K562 (cell line): ENCODE results near the gene MVP. TPM values are rescaled to one million over a fixed set of nuclear protein-coding genes. Genes with fewer than 3 reads are reported as not detected.

Source experiments
- BRF2 ChIP-seq: IDR thresholded peaks from 3 replicates; pipeline ENCODE4 v1.6.1; 2011; ENCODE audit warnings: borderline replicate concordance, mild to moderate bottlenecking; ENCODE audit not compliant: insufficient read length, insufficient read depth
- GTF2F1 ChIP-seq: IDR thresholded peaks from 2 replicates; pipeline ENCODE4 v1.6.1; 2011; ENCODE audit warnings: low read depth, low read length, improper control_type of control experiment
- GTF3C2 ChIP-seq: IDR thresholded peaks from 3 replicates; pipeline ENCODE4 v1.6.1; 2011; ENCODE audit warnings: borderline replicate concordance, mild to moderate bottlenecking, moderate library complexity; ENCODE audit not compliant: insufficient read length; ENCODE audit errors: extremely low read depth
- HSF4 ChIP-seq: fragments of 250-450 bp; sonication (Bioruptor Pico); IDR thresholded peaks from 2 replicates; pipeline ENCODE4 v2.1.2; 2022; ENCODE audit warnings: mild to moderate bottlenecking, moderate library complexity, borderline replicate concordance
- MTA2 ChIP-seq: fragments of 450-650 bp; IDR thresholded peaks from 2 replicates; pipeline ENCODE4 v1.6.1; 2016; ENCODE audit warnings: low read depth
- MYNN ChIP-seq, 2 experiments: sonication (generic); formaldehyde crosslinking in 1 of 2; IDR thresholded peaks; 2 replicates each; pipeline versions ENCODE4 v1.5.0 to v1.6.1; 2016 to 2020; ENCODE audit warnings: antibody characterized with exemption in 1 of 2, missing genetic modification reagents in 1 of 2
- NCOR1 ChIP-seq: fragments of 450-650 bp; IDR thresholded peaks from 2 replicates; pipeline ENCODE4 v1.6.1; 2016; ENCODE audit warnings: mild to moderate bottlenecking, moderate library complexity
- NFIC ChIP-seq: fragments of 450-650 bp; IDR thresholded peaks from 2 replicates; pipeline ENCODE4 v1.6.1; 2017; ENCODE audit warnings: mild to moderate bottlenecking, inconsistent platforms
- NKRF ChIP-seq: fragments of 450-650 bp; IDR thresholded peaks from 2 replicates; pipeline ENCODE4 v1.6.1; 2016; ENCODE audit warnings: borderline replicate concordance
- POLR2B ChIP-seq: fragments of 450-650 bp; IDR thresholded peaks from 2 replicates; pipeline ENCODE4 v1.6.1; 2018; ENCODE audit warnings: low read depth; ENCODE audit not compliant: partially characterized antibody
- POU5F1 ChIP-seq: fragments of 150-350 bp; IDR thresholded peaks from 2 replicates; pipeline ENCODE4 v1.6.1; 2014; ENCODE audit warnings: borderline replicate concordance, low read length, low read depth, mild to moderate bottlenecking; ENCODE audit not compliant: partially characterized antibody
- RB1 ChIP-seq: fragments of 450-650 bp; IDR thresholded peaks from 2 replicates; pipeline ENCODE4 v1.6.1; 2017; ENCODE audit warnings: low read depth, mild to moderate bottlenecking
- RNF219 ChIP-seq: fragments of 250-450 bp; sonication (Bioruptor Pico); IDR thresholded peaks from 2 replicates; pipeline ENCODE4 v1.5.0; 2022; ENCODE audit warnings: mild to moderate bottlenecking
- TAF7 ChIP-seq: fragments of 450-650 bp; IDR thresholded peaks from 2 replicates; pipeline ENCODE4 v1.6.1; 2016; ENCODE audit warnings: missing genetic modification characterization, missing compliant biosample characterization
- TBL1XR1 ChIP-seq, 2 experiments: IDR thresholded peaks; 2 replicates each; pipeline ENCODE4 v1.6.1; 2012; ENCODE audit warnings: improper control_type of control experiment in 2 of 2, low read length in 2 of 2, mild to moderate bottlenecking in 1 of 2
- THAP7 ChIP-seq: fragments of 250-450 bp; sonication (Bioruptor Pico); IDR thresholded peaks from 2 replicates; pipeline ENCODE4 v1.5.0; 2021
- U2AF1 ChIP-seq: fragments of 200-400 bp; formaldehyde crosslinking; optimal IDR thresholded peaks from 2 replicates; pipeline ENCODE3; 2017; ENCODE audit warnings: mild to moderate bottlenecking, low read depth, low read length, moderate library complexity
- ZNF133 ChIP-seq: fragments of 250-450 bp; sonication (Bioruptor Pico); IDR thresholded peaks from 2 replicates; pipeline ENCODE4 v1.4.0; 2020; ENCODE audit warnings: mild to moderate bottlenecking
- ZNF140 ChIP-seq: fragments of 250-450 bp; sonication (Bioruptor Pico); IDR thresholded peaks from 2 replicates; pipeline ENCODE4 v1.8.0; 2021; ENCODE audit warnings: moderate library complexity, mild to moderate bottlenecking, inconsistent platforms
- polyA plus RNA-seq, 8 experiments: library from polyadenylated mRNA; depleted of rRNA in 4 of 8; stranded (reverse) in 5 of 8; unstranded in 3 of 8; fragments of >200 nt; fragmentation: Nextera tagmentation in 2 of 8; fragmentation: Illumina TruSeq in 1 of 8; extraction: Ambion mirVana in 2 of 8; extraction: Trizol in 1 of 8; gene quantifications; 2 replicates each; pipeline versions ENCODE4 v1.2.1 to v1.2.3, GENCODE V29; 2011 to 2014; ENCODE audit warnings: inconsistent platforms in 1 of 8, missing spikeins in 1 of 8
- total RNA-seq, 7 experiments: library from RNA; depleted of rRNA in 6 of 7; stranded (reverse); fragments of >200 nt in 6 of 7; fragmentation: Illumina TruSeq in 2 of 7; extraction: Trizol in 2 of 7; gene quantifications; 2 replicates each; pipeline versions ENCODE4 v1.2.1 to v1.2.3, GENCODE V29; 2011 to 2021; ENCODE audit warnings: low replicate concordance in 1 of 7

Gene MVP
- total and polyA plus RNA-seq, 9 of the 15 experiments (the other 6 are each of a cell fraction or from before 2014, with no cell fraction given), result 0.39 to 1.9 (median 0.76) TPM; not detected in 2

- TF ChIP-seq RB1 (peak; percentile 61), MTA2 (no peak), NCOR1 (no peak), HSF4 (CRISPR knock-in tag) (no peak), GTF2F1 (no peak), TAF7 (tag) (no peak), BRF2 (no peak), POLR2B (no peak), U2AF1 (peak; percentile 48), ZNF140 (CRISPR knock-in tag) (no peak), TBL1XR1 (IDR thresholded peaks at IDR 0.05; ENCODE audit: low read length in 2 of 2) (no peak; a peak in 1 of 4 replicates), MYNN (IDR thresholded peaks at IDR 0.05) (no peak), MYNN (CRISPR knock-in tag; IDR thresholded peaks at IDR 0.05) (no peak), GTF3C2 (no peak), NFIC (peak; percentile 49), ZNF133 (CRISPR knock-in tag) (no peak), POU5F1 (peak; percentile 33), RNF219 (no peak), NKRF (no peak; the same call in 1 of the 2 replicates), THAP7 (no peak)
These were observed 42.8 kb downstream of the MVP start, which contains the start of gene CDIPT (continued) for GRCh38 chr16:29862884-29863668.
